ENCODE results near the gene RAI14.

RAI14 gene

DNA sequence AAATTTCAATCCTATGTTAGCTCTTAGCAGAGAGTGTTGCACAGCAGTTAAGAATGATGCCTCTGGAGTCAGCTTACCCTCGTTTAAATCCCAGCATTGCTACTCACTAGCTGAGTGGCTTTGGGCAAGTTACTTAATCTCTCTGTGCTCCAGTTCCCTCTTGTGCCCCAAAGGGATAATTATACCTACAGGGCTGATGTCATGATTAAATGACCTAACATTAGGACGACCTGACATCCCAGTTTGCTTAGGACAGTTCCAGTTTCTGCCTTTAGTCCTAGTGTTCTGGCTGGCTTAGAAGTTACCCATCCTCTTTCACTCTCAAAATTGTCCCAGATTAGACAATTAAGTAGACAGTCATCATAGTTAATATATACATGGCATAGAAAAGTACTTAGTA lies 4.3 kb upstream of the RAI14 start:
- Histone ChIP-seq H3K9ac (ENCODE audit: low read depth, low read length) (no peak overlapping the region), H3K27me3 (ENCODE audit: control insufficient read depth, insufficient read depth, low read length) (no peaks in the 10 kb centered on the region), H3K36me3 (ENCODE audit: control insufficient read depth, insufficient read depth, low read length) (no peaks in the 10 kb centered on the region), H3K4me1 (ENCODE audit: control insufficient read depth, insufficient read depth, low read length) (peaks cover 16% of the 10 kb centered on the region), H3K4me3 (ENCODE audit: low read depth, low read length) (no peak overlapping the region), H3K9me3 (ENCODE audit: control insufficient read depth, insufficient read depth, low read length) (no peaks in the 10 kb centered on the region)

- H3K36me3 ChIP-seq (ENCODE audit: control insufficient read depth, insufficient read depth, low read length), result no peaks in the 10 kb centered on the region
Measured at GRCh38 chr5:34652466-34652865, 3.7 kb upstream of the RAI14 start.

DNA sequence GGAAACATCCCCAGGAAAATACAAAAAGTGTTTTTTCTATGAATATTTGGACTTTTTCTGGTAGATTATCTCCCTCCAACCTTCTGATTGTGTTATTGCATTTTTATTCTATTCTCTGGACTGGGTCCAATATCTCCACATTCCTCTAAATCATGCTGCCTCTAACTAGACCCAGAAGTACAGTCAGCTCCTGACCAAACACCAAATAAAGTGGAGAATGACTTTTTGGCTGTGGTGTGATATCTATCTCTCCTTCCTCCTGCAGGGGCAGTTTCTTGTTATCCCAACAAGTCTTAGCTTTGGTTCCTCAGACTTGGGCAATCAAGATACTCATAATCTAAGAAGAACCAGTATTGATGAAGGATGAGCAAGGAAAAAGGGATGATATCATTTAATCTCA lies 3.2 kb upstream of the RAI14 start:
- Histone ChIP-seq H3K27me3 (ENCODE audit: control insufficient read depth, insufficient read depth, low read length) (no peaks in the 10 kb centered on the region), H3K9me3 (ENCODE audit: control insufficient read depth, insufficient read depth, low read length) (no peaks in the 10 kb centered on the region), H3K9ac (ENCODE audit: low read depth, low read length) (no peak overlapping the region), H3K36me3 (ENCODE audit: control insufficient read depth, insufficient read depth, low read length) (no peaks in the 10 kb centered on the region), H3K4me1 (ENCODE audit: control insufficient read depth, insufficient read depth, low read length) (peaks cover 17% of the 10 kb centered on the region), H3K4me3 (ENCODE audit: low read depth, low read length) (no peak overlapping the region)

More at GRCh38 chr5:34652466-34652865, 3.7 kb upstream of the RAI14 start:
- H3K4me3 ChIP-seq (ENCODE audit: low read depth, low read length), result no peak overlapping the region
- no peaks in the 10 kb centered on the region for H3K27me3 ChIP-seq (ENCODE audit: control insufficient read depth, insufficient read depth, low read length)
- no peak overlapping the region for H3K9ac ChIP-seq (ENCODE audit: low read depth, low read length)
- peaks cover 16% of the 10 kb centered on the region for H3K4me1 ChIP-seq (ENCODE audit: control insufficient read depth, insufficient read depth, low read length)
- H3K9me3 ChIP-seq (ENCODE audit: control insufficient read depth, insufficient read depth, low read length), result no peaks in the 10 kb centered on the region

DNA sequence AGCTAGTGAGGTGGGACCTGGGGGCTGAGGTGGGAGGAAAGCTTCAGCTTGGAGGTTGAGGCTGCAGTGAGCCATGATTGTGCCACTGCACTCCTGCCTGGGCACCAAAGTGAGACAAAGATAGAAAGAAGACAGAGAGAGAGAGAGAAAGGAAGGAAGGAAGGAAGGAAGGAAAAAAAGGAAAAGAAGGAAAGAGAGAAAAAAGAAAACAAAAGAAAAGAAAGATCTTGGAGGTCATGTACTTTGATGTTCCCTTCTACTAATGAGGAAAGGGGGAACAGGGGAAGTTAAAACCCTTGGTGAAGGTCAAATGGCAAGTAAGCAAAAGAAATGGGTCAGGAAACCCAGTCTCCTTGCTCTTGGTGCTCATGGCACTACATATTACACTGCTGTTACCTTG lies 2.4 kb upstream of the RAI14 start:
- Histone ChIP-seq H3K4me3 (ENCODE audit: low read depth, low read length) (no peak overlapping the region), H3K27me3 (ENCODE audit: control insufficient read depth, insufficient read depth, low read length) (no peaks in the 10 kb centered on the region), H3K9me3 (ENCODE audit: control insufficient read depth, insufficient read depth, low read length) (no peaks in the 10 kb centered on the region), H3K36me3 (ENCODE audit: control insufficient read depth, insufficient read depth, low read length) (no peaks in the 10 kb centered on the region), H3K9ac (ENCODE audit: low read depth, low read length) (no peak overlapping the region), H3K4me1 (ENCODE audit: control insufficient read depth, insufficient read depth, low read length) (peaks cover 20% of the 10 kb centered on the region)

DNA sequence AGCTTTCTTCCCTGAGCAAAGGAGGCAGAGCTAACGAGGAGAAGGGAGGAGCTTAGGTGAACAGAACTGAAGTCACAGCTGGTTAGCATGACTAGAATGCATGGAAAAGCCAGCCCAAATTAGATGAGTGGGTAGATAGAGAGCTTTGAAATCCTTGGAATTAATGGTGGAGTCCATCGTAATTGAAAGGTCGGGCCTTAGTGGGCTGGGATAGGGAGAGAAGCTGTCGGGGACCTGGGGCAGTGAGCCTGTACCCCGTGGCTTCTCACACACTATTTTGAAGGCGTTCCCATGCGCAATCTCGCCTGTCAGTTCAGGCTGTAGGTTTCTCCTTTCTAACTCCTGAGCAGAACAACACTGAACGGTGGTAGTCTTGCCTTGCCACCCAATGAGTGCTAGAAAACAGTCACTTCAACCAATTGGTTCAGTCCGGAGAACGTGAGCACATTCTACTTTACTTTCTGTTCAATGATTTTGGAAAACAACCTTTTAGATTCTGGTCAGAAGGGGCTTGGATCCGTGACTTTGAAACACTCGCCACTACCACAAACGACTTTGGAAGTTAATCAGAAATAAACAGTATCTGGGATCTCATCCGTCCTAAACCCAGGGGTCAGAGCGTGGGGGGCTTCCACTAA lies 655 bp upstream of the RAI14 start:
- Histone ChIP-seq H3K9ac (ENCODE audit: low read depth, low read length) (no peak overlapping the region), H3K27me3 (ENCODE audit: control insufficient read depth, insufficient read depth, low read length) (no peaks in the 10 kb centered on the region), H3K4me1 (ENCODE audit: control insufficient read depth, insufficient read depth, low read length) (peaks cover 20% of the 10 kb centered on the region), H3K9me3 (ENCODE audit: control insufficient read depth, insufficient read depth, low read length) (no peaks in the 10 kb centered on the region), H3K4me3 (ENCODE audit: low read depth, low read length) (peak overlapping the region; percentile 71), H3K36me3 (ENCODE audit: control insufficient read depth, insufficient read depth, low read length) (no peaks in the 10 kb centered on the region)

- Histone ChIP-seq H3K27me3 (ENCODE audit: control insufficient read depth, insufficient read depth, low read length) (no peaks in the 10 kb centered on the region), H3K9ac (ENCODE audit: low read depth, low read length) (peak overlapping the region; percentile 91), H3K9me3 (ENCODE audit: control insufficient read depth, insufficient read depth, low read length) (no peaks in the 10 kb centered on the region), H3K36me3 (ENCODE audit: control insufficient read depth, insufficient read depth, low read length) (no peaks in the 10 kb centered on the region), H3K4me1 (ENCODE audit: control insufficient read depth, insufficient read depth, low read length) (peaks cover 25% of the 10 kb centered on the region), H3K4me3 (ENCODE audit: low read depth, low read length) (peak overlapping the region; percentile 71)
Measured at GRCh38 chr5:34656700-34657273, 659 bp downstream of the RAI14 start.

- no peaks in the 10 kb centered on the region for H3K9me3 ChIP-seq (ENCODE audit: control insufficient read depth, insufficient read depth, low read length)
- H3K27me3 ChIP-seq (ENCODE audit: control insufficient read depth, insufficient read depth, low read length), result no peaks in the 10 kb centered on the region
- H3K4me1 ChIP-seq (ENCODE audit: control insufficient read depth, insufficient read depth, low read length), result peaks cover 25% of the 10 kb centered on the region
- peak overlapping the region; percentile 91 for H3K9ac ChIP-seq (ENCODE audit: low read depth, low read length)
- no peaks in the 10 kb centered on the region for H3K36me3 ChIP-seq (ENCODE audit: control insufficient read depth, insufficient read depth, low read length)
- H3K4me3 ChIP-seq (ENCODE audit: low read depth, low read length), result peak overlapping the region; percentile 71
Measured at GRCh38 chr5:34657274-34657921, 1.3 kb downstream of the RAI14 start.

DNA sequence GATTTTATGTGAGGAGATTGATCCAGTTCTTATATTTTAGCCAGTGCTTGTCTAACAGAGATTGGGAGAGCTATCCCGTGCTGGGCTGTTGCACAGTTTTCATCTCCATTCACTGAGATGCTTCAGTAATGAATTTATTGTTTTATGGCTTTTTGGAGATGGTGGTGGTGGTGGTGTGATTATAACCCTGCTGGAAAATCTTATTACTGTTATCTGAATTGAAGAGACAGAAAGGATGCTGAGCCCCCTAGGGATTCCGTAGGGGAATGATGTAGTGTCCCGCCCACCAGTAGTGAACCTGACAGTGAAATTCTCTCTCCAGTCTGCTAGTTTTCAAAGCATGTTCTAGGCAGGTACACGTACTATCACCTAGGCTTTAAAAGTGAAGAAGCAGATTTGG lies 1.9 kb downstream of the RAI14 start:
- peak overlapping the region; percentile 71 for H3K4me3 ChIP-seq (ENCODE audit: low read depth, low read length)
- H3K9me3 ChIP-seq (ENCODE audit: control insufficient read depth, insufficient read depth, low read length), result no peaks in the 10 kb centered on the region
- H3K36me3 ChIP-seq (ENCODE audit: control insufficient read depth, insufficient read depth, low read length), result no peaks in the 10 kb centered on the region
- H3K27me3 ChIP-seq (ENCODE audit: control insufficient read depth, insufficient read depth, low read length), result no peaks in the 10 kb centered on the region
- H3K9ac ChIP-seq (ENCODE audit: low read depth, low read length), result peak overlapping the region; percentile 91
- H3K4me1 ChIP-seq (ENCODE audit: control insufficient read depth, insufficient read depth, low read length), result peaks cover 25% of the 10 kb centered on the region

DNA sequence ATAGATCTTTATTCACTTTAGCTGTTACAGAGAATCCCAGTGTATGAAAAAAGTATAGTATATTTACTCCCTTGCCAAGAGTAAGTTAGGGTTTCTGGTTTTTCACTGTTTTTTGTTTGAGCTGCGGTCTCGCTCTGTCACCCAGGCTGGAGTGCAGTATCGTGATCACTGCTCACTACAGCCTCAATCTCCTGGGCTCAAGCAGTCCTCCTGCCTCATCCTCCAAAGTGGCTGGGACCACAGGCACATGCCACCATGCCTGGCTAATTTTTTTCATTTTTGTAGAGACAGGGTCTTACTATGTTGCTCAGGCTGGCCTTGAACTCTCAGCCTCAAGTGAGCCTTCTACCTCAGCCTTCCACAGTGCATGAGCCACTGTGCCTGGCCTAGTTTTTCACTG lies 3.0 kb downstream of the RAI14 start:
- no peak overlapping the region for H3K4me3 ChIP-seq (ENCODE audit: low read depth, low read length)
- H3K27me3 ChIP-seq (ENCODE audit: control insufficient read depth, insufficient read depth, low read length), result no peaks in the 10 kb centered on the region
- H3K36me3 ChIP-seq (ENCODE audit: control insufficient read depth, insufficient read depth, low read length), result no peaks in the 10 kb centered on the region
- H3K9ac ChIP-seq (ENCODE audit: low read depth, low read length), result no peak overlapping the region
- H3K9me3 ChIP-seq (ENCODE audit: control insufficient read depth, insufficient read depth, low read length), result no peaks in the 10 kb centered on the region
- H3K4me1 ChIP-seq (ENCODE audit: control insufficient read depth, insufficient read depth, low read length), result peaks cover 19% of the 10 kb centered on the region

GRCh38 chr5:34660444-34660843 lies 4.3 kb downstream of the RAI14 start:
- no peak overlapping the region for H3K9ac ChIP-seq (ENCODE audit: low read depth, low read length)

DNA sequence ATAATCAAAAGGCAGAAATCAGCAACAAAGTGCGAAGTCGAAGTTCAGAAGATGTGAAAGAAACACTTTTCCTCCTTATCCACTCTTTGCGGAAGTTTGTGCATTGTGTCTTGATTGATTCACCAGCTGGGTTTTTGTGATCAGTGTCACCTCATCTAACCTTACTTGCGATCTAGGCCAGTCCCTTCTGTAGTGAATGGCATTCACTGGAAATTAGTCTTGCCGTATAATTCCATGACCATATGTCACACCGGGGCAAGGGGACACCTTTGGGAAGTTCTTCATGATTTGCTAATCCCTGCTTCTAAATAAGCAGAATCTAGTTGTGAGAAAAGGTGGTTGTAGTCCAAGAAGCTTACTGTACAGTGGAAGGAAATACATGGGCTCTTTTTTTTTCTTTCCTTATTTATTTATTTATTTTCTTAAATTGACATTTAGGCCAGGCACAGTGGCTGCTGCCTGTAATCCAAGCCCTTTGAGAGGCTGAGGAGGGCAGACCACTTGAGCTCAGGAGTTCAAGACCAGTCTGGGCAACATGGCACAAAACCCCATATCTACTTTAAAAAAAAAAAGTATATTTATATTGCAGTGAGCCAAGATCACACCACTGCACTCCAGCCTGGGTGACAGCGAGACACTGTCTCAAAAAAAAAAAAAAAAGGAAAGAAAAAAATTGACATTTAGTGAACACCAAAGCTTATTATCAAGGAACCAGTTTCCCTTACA lies 7.8 kb downstream of the RAI14 start:
- Histone ChIP-seq H3K9ac (ENCODE audit: low read depth, low read length) (no peak overlapping the region), H3K27me3 (ENCODE audit: control insufficient read depth, insufficient read depth, low read length) (no peaks in the 10 kb centered on the region), H3K4me3 (ENCODE audit: low read depth, low read length) (no peak overlapping the region), H3K9me3 (ENCODE audit: control insufficient read depth, insufficient read depth, low read length) (no peaks in the 10 kb centered on the region), H3K36me3 (ENCODE audit: control insufficient read depth, insufficient read depth, low read length) (peaks cover 2% of the 10 kb centered on the region), H3K4me1 (ENCODE audit: control insufficient read depth, insufficient read depth, low read length) (peaks cover 17% of the 10 kb centered on the region)

More at GRCh38 chr5:34660444-34660843, 4.3 kb downstream of the RAI14 start:
- Histone ChIP-seq H3K27me3 (ENCODE audit: control insufficient read depth, insufficient read depth, low read length) (no peaks in the 10 kb centered on the region), H3K4me1 (ENCODE audit: control insufficient read depth, insufficient read depth, low read length) (peaks cover 9% of the 10 kb centered on the region), H3K9me3 (ENCODE audit: control insufficient read depth, insufficient read depth, low read length) (no peaks in the 10 kb centered on the region), H3K36me3 (ENCODE audit: control insufficient read depth, insufficient read depth, low read length) (no peaks in the 10 kb centered on the region), H3K4me3 (ENCODE audit: low read depth, low read length) (no peak overlapping the region)

All from iPS-15b (cell line).